Myocyte (in vitro differentiated cells): ENCODE results near the gene TBX3. TPM values are rescaled to one million over a fixed set of nuclear protein-coding genes. Genes with fewer than 3 reads are reported as not detected.
"Not testable (repeated sequence)": the region's sequence is repeated elsewhere in the genome, so short reads cannot be mapped to it uniquely, and the experiment has no call there.

Source experiments
- DNase-seq: peaks from one replicate; pipeline ENCODE4 v3.0.0-alpha.2; 2012; ENCODE audit warnings: low read depth
- polyA plus RNA-seq: library from polyadenylated mRNA; unstranded; fragments of >200 nt; gene quantifications from one replicate; pipeline ENCODE4 v1.2.1, GENCODE V29; 2012; ENCODE audit warnings: missing spikeins
- total RNA-seq: library from RNA; depleted of rRNA; stranded (reverse); fragments of >200 nt; gene quantifications from 2 replicates; pipeline ENCODE4 v1.2.3, GENCODE V29; 2014

Gene TBX3
- 7.0 and 8.8 TPM in 2 replicates for total RNA-seq
- polyA plus RNA-seq: 1.2 TPM

GRCh38 chr12:114684098-114684869, at the start of gene TBX3:
TSS of gene TBX3 (minus strand) at chr12:114684175. CDS start at chr12:114683200, 975 bp downstream.
- peak; percentile 99 for DNase-seq

- no peak for DNase-seq
Observed at GRCh38 chr12:114732426-114733030, 48.6 kb upstream of the TBX3 start.

- no peak for DNase-seq
Observed at GRCh38 chr12:114729731-114730130, 45.8 kb upstream of the TBX3 start.

GRCh38 chr12:114726092-114726710, 42.2 kb upstream of the TBX3 start:
- peak; percentile 82 for DNase-seq

- DNase-seq: not testable (repeated sequence)
Observed at GRCh38 chr12:114722176-114722575, 38.2 kb upstream of the TBX3 start.

GRCh38 chr12:114721266-114721665, 37.3 kb upstream of the TBX3 start:
- no peak for DNase-seq

- DNase-seq: no peak
Observed at GRCh38 chr12:114713466-114714215, 29.7 kb upstream of the TBX3 start.

GRCh38 chr12:114711689-114712152, 27.7 kb upstream of the TBX3 start:
- DNase-seq: no peak

- DNase-seq: no peak
Observed at GRCh38 chr12:114710151-114710550, 26.2 kb upstream of the TBX3 start.

GRCh38 chr12:114709112-114709511, 25.1 kb upstream of the TBX3 start:
- DNase-seq: no peak

- DNase-seq: not testable (repeated sequence)
Observed at GRCh38 chr12:114708598-114708997, 24.6 kb upstream of the TBX3 start.

GRCh38 chr12:114704096-114704495, 20.1 kb upstream of the TBX3 start:
- peak; percentile 82 for DNase-seq

- DNase-seq: no peak
Observed at GRCh38 chr12:114703060-114703493, 19.1 kb upstream of the TBX3 start.

GRCh38 chr12:114702462-114702861, 18.5 kb upstream of the TBX3 start:
- DNase-seq: no peak

GRCh38 chr12:114701553-114701952, 17.6 kb upstream of the TBX3 start:
- DNase-seq: no peak

- DNase-seq: no peak
Observed at GRCh38 chr12:114701104-114701414, 17.1 kb upstream of the TBX3 start.

- no peak for DNase-seq
Observed at GRCh38 chr12:114700392-114701103, 16.6 kb upstream of the TBX3 start.

GRCh38 chr12:114698566-114699163, 14.7 kb upstream of the TBX3 start:
- DNase-seq: no peak

- no peak for DNase-seq
Observed at GRCh38 chr12:114697741-114698565, 14.0 kb upstream of the TBX3 start.
